K562 treated with DMSO at 1 percent for 4 hours (cell line): Measurements from ENCODE around the gene ZDHHC7. TPM values are rescaled to one million over a fixed set of nuclear protein-coding genes. Genes with fewer than 3 reads are reported as not detected.

Experiments used
- total RNA-seq: library from RNA; unstranded; fragments of 300-600 nt; gene quantifications from 2 replicates; pipeline ENCODE4 v1.2.3, GENCODE V29; 2022; ENCODE audit not compliant: insufficient read depth

The ZDHHC7 gene
- total RNA-seq = 41.8 and 56.7 TPM in 2 replicates

GRCh38 chr16:85010931-85011845 lies at the start of gene ZDHHC7:
Gene ZDHHC7, minus strand, starts transcription at chr16:85011535. Its CDS starts 20,917 bp downstream, at chr16:84990618.

GRCh38 chr16:85027349-85027957 lies 16.1 kb upstream of the ZDHHC7 start, which contains the start of gene KIAA0513:
Gene KIAA0513, plus strand, starts transcription at chr16:85027795. Its CDS starts 39,277 bp downstream, at chr16:85067072.

Other genes with a start within 250 kb of the ZDHHC7 start
- 0.40 TPM in 1 of 2 replicates, not detected in the other for gene CRISPLD2, start 191.6 kb downstream of the ZDHHC7 start, total RNA-seq
- gene KIAA0513, start 16.3 kb upstream of the ZDHHC7 start, total RNA-seq = 20.7 and 20.9 TPM in 2 replicates
- not detected in 2 replicates for gene CIBAR2, start 100.9 kb upstream of the ZDHHC7 start, total RNA-seq